ENCODE measurements around the gene MYRIP. TPM values are rescaled to one million over a fixed set of nuclear protein-coding genes. Genes with fewer than 3 reads are reported as not detected.
"Not testable (repeated sequence)": the region's sequence is repeated elsewhere in the genome, so short reads cannot be mapped to it uniquely, and the experiment has no call there.

Gene MYRIP
- total and polyA plus RNA-seq, 2 of the 4 experiments (the other 2 are of a cell fraction), result not detected

GRCh38 chr3:40077139-40077538, 267.7 kb downstream of the MYRIP start:
- H4K5ac ChIP-seq (ENCODE audit: low read depth, low read length); H4K8ac ChIP-seq (ENCODE audit: low read depth in 2 of 2, low read length in 2 of 2); H3K4ac ChIP-seq (ENCODE audit: low read depth, low read length); H3K56ac ChIP-seq (ENCODE audit: extremely low read depth, insufficient read depth, low read length); H2AFZ ChIP-seq (replicated peaks; ENCODE audit: low read length, poor library complexity); H2AK9ac ChIP-seq (replicated peaks; ENCODE audit: low read depth, low read length, poor library complexity); H3K9me3 ChIP-seq (ENCODE audit: control insufficient read depth, insufficient read depth, low read length); ATAC-seq (ENCODE audit: low read depth); H4K91ac ChIP-seq (ENCODE audit: insufficient read depth, low read depth, low read length); in situ Hi-C loops (cut with MboI; ENCODE audit: low sequenced_read_pairs); H2BK5ac ChIP-seq (ENCODE audit: low read depth, low read length, poor library complexity, severe bottlenecking); H3K4me3 ChIP-seq (ENCODE audit: insufficient read depth, low read depth, low read length); H4K20me1 ChIP-seq (ENCODE audit: insufficient read depth, low read length); POLR2A ChIA-PET (ENCODE audit: unreplicated experiment); H3K9me1 ChIP-seq (ENCODE audit: insufficient read depth, low read length); H2AK5ac ChIP-seq (ENCODE audit: low read depth, low read length); H3K27ac ChIP-seq (ENCODE audit: insufficient read depth, low read length); H2BK15ac ChIP-seq (ENCODE audit: low read depth, low read length); H3K23ac ChIP-seq (ENCODE audit: low read depth, low read length); dilution Hi-C loops (cut with HindIII; ENCODE audit: low sequenced_read_pairs, unreplicated experiment); CTCF ChIA-PET; H3K79me1 ChIP-seq (ENCODE audit: low read depth in 1 of 2, low read length in 2 of 2); BruUV-seq (replicated peaks); H3K18ac ChIP-seq (ENCODE audit: low read depth, low read length); H3K4me1 ChIP-seq (ENCODE audit: control insufficient read depth, insufficient read depth, low read length); H2BK20ac ChIP-seq (ENCODE audit: low read depth, low read length); intact Hi-C loops (cut with micrococcal nuclease); H3K9ac ChIP-seq (ENCODE audit: low read depth, low read length); H3K27me3 ChIP-seq (ENCODE audit: control insufficient read depth, insufficient read depth, low read length); DNase-seq; H3K14ac ChIP-seq (replicated peaks; ENCODE audit: low read depth, low read length); H2BK120ac ChIP-seq (ENCODE audit: low read depth, low read length); H3K36me3 ChIP-seq (ENCODE audit: control insufficient read depth, insufficient read depth, low read length); H3K4me2 ChIP-seq (ENCODE audit: low read depth, low read length): not testable (repeated sequence)
- WGBS, 2 experiments (ENCODE audit: extremely low coverage in 2 of 2, insufficient read length in 1 of 2), result 50% methylated on average over 2 of the region's 6 CpGs; no CpG with 5 or more reads in 1 of the 2 experiments

DNA sequence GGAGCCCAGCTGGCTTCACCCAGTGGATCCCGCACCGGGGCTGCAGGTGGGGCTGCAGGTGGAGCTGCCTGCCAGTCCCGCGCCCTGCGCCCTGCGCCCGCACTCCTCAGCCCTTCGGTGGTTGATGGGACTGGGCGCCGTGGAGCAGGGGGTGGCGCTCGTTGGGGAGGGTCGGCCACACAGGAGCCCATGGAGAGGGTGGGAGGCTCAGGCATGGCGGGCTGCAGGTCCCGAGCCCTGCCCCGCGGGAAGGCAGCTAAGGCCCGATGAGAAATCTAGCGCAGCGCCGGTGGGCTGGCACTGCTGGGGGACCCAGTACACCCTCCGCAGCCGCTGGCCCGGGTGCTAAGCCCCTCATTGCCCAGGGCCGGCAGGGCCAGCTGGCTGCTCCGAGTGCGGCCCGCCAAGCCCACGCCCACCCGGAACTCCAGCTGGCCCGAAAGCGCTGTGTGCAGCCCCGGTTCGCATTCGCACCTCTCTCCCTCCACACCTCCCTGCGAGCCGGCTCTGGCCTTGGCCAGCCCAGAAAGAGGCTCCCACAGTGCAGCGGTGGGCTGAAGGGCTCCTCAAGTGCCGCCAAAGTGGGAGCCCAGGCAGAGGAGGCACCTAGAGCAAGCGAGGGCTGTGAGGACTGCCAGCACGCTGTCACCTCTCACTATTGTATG, 268.6 kb downstream of the MYRIP start:
- H2BK20ac ChIP-seq (ENCODE audit: low read depth, low read length); H4K91ac ChIP-seq (ENCODE audit: insufficient read depth, low read depth, low read length); POLR2A ChIA-PET (ENCODE audit: unreplicated experiment); H3K79me1 ChIP-seq (ENCODE audit: low read depth in 1 of 2, low read length in 2 of 2); H3K23ac ChIP-seq (ENCODE audit: low read depth, low read length); H3K27me3 ChIP-seq (ENCODE audit: control insufficient read depth, insufficient read depth, low read length); H4K5ac ChIP-seq (ENCODE audit: low read depth, low read length); H2AFZ ChIP-seq (replicated peaks; ENCODE audit: low read length, poor library complexity); H3K4ac ChIP-seq (ENCODE audit: low read depth, low read length); H3K56ac ChIP-seq (ENCODE audit: extremely low read depth, insufficient read depth, low read length); DNase-seq; H2BK120ac ChIP-seq (ENCODE audit: low read depth, low read length); H4K20me1 ChIP-seq (ENCODE audit: insufficient read depth, low read length); H2BK15ac ChIP-seq (ENCODE audit: low read depth, low read length); H2BK5ac ChIP-seq (ENCODE audit: low read depth, low read length, poor library complexity, severe bottlenecking); BruUV-seq (replicated peaks); H3K9me1 ChIP-seq (ENCODE audit: insufficient read depth, low read length); H3K9me3 ChIP-seq (ENCODE audit: control insufficient read depth, insufficient read depth, low read length); H2AK9ac ChIP-seq (replicated peaks; ENCODE audit: low read depth, low read length, poor library complexity); H4K8ac ChIP-seq (ENCODE audit: low read depth in 2 of 2, low read length in 2 of 2); H3K4me2 ChIP-seq (ENCODE audit: low read depth, low read length); H3K18ac ChIP-seq (ENCODE audit: low read depth, low read length); H3K14ac ChIP-seq (replicated peaks; ENCODE audit: low read depth, low read length); H3K9ac ChIP-seq (ENCODE audit: low read depth, low read length); ATAC-seq (ENCODE audit: low read depth); H3K27ac ChIP-seq (ENCODE audit: insufficient read depth, low read length); intact Hi-C loops (cut with micrococcal nuclease); H3K36me3 ChIP-seq (ENCODE audit: control insufficient read depth, insufficient read depth, low read length); CTCF ChIA-PET; H2AK5ac ChIP-seq (ENCODE audit: low read depth, low read length); H3K4me3 ChIP-seq (ENCODE audit: insufficient read depth, low read depth, low read length); in situ Hi-C loops (cut with MboI; ENCODE audit: low sequenced_read_pairs); H3K4me1 ChIP-seq (ENCODE audit: control insufficient read depth, insufficient read depth, low read length); dilution Hi-C loops (cut with HindIII; ENCODE audit: low sequenced_read_pairs, unreplicated experiment): not testable (repeated sequence)
- WGBS, 2 experiments (ENCODE audit: extremely low coverage in 2 of 2, insufficient read length in 1 of 2), result 76% methylated on average over 10 of the region's 41 CpGs; no CpG with 5 or more reads in 1 of the 2 experiments
